NCI-H1694 (cell line): Measurements from ENCODE around the gene GRK1.

Experiments used
- DNase-seq: peaks from one replicate; lab custom pipeline; 2025; lab: John Stamatoyannopoulos, UW

Gene GRK1

DNA sequence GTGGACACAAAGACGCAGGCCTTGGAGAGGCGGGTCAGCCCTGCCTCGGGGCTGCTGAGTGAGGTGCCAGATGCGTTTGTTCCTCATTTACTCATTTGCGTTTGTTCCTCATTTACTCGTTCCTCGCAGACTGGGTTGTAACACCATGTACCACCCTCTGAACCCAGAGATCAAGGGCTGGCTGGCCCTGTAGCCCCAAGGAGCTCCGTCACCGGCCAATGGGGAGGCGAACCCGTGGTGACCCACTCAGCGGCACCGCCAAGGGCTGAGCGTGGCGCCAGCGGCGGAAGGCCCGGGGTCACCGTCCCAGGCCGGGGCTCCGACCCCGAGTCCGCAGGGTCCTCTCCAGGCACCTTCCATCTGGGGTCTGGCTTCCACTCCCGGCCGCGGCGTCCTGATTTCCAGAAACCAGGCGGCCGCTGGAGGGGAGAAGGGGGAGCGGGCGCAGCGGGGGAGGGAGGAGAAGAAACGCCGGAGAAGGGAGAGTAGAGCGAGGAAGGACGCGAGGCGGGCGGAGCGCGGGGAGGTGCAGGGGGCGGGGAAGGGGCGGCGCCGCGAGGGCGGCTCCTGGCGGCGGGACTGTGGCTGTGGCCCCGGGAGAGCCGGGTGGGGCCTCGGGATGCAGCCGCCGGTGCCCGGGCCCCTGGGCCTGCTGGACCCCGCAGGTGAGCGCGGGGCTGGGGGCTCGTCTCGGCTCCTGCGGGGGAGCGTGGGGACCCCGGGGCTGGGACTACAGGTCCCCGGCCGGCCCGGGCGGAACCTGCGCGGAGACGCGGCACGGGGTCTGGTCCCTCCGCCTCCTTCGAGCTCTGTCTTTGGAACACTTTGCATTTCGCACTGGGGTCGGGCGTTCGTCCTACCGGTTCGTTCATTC lies 91.9 kb downstream of the GRK1 start, which contains the start of gene TMEM255B:
Gene TMEM255B (plus strand): TSS at position 576 of the 874 bp plus-strand sequence. CDS start 44 bp downstream, at position 620.
- peak; percentile 40 for DNase-seq

DNA sequence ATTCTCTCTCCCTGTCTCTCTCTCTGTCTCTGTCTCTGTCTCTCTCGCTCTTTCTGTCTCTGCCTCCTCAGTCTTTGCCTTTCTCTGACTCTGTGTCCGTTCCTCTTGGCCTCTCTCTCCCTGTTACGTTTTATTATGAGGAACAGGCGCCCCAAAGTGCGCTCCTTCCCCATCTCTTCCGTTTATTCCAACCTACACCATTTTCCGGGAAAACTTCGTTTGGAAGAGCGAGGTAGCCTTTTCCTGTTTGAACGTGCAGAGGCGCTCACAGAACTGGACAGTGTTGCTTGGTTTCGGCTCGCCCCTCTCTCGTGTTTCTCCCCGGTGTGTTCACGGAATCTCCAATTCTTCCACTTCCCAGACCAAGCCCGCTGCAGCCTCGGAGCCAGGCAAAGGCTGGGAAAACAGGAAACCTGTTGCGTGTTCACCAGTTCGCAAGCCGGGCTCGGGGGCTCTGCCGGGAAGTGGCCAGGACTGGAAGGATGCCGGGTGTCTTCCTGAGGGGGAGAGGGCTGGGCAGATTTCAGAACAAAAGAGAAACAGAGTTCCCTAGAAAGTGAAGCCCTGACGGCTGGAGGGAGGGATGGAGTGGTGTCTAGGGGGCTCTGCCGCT lies 92.6 kb downstream of the GRK1 start:
- DNase-seq = no peak

DNA sequence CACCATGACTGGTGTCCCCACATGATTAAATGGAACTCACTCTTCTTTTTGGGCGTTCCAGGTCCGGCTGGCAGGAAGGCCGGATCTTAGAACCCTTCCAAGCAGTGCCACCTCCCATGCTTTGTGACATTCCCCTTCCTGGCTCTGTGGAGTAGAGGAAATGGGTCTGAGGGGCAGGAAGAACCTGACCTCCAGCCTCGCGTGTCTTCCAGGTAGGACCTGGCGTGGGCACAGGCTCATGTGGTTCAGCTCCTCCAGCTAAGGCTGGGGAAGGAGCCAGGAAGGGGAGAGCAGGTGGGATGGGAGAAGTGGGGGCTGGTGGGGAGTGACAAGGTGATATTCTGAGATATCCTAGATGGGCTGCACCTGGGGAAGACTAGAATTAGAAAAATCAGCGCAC lies 94.1 kb downstream of the GRK1 start:
- DNase-seq = no peak

DNA sequence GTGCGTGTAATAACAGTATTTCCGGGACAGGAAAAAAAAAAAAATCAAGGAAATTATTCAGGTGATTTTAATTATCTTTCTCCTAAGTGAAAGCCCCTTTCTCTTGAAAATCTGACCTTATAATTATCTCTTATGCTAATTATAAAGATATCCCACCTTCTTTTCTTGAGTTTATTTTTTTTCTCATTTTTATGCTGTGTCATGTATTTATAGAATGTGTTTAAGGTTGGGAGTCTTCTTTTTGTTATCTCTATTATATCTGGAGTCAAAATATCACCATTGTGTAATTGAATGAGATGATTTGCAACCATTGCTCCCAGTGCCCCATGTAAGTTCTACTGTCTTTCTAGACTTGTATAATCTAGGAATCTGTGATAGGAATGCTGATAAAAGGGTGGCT lies 95.1 kb downstream of the GRK1 start:
- no peak for DNase-seq

DNA sequence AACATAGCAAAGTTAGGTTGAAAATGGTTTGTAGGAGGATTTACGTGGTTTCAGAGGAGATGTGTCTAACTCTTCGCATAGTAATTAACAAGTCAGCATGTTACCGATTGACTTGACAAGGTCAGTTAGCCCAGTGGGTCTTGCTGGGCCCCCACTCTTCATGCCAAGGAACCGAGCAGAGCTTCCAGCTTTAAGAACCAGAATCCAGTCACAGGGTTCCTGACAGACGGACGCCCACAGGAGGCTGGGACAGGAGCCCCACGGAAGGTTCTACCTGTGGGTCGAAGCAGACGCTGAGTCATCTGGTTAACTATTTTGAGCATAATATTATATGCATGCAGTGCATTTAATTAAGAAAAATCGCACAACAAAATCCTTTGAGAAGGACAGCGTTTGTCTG lies 95.5 kb downstream of the GRK1 start:
- DNase-seq = no peak

DNA sequence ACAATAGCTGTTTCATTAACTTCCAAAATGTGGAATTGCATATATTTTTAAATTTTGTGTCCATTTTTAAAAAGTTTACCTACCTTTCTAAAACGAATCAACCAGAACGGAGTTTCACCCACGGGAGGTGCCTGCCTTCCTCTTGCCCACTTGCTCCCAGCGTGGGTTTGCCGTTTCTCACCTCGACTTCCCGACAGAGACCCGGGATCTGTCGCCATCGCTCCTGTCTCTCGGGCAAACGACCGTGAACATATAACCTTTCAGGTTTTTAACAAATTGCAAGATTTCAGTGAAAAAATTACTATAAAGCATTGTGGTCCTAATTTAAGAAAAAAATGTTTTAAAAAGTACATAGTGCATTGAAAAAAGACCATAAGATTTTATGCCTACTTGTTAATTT lies 96.2 kb downstream of the GRK1 start:
- no peak for DNase-seq

DNA sequence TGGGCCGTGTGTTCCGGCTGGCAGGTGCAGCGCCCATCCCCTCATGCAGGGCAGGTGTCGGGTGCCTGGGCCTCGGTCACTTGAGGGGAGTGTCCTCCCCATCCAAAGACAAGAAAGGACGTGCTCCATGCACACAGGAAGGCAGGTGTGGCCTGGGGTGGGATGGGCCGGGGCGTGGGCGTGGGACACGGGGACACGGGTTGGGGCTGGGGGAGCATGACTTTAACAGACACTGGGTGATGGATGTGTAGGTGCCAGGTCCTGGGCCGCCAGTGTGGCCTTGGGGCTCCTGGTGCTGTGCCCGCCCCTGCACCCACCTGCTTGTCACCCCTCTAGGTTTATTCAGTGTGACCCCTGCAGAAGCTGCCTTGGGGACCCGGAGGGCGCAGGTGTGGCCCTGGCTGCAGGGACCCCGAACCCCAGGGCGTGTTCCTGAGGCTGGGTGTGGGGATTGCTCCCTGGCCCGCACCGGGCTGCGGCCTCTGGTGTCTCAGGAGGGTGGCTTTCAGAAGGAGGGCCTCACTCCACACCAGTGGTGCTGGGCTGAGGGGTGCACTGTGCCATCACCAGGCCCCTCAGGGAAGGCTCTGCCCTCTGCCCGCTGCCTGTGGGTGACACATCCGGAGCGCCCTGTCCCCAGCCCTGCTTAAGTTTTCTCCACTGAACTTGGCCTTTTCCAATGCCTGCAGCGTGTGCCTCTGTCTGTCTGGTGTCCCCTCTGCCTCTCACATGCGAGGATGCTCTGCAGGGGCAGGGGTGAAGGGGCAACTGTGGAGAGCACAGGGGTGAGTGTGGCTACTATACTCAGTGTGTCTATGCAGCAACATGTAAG lies 97.2 kb downstream of the GRK1 start:
- DNase-seq = no peak

DNA sequence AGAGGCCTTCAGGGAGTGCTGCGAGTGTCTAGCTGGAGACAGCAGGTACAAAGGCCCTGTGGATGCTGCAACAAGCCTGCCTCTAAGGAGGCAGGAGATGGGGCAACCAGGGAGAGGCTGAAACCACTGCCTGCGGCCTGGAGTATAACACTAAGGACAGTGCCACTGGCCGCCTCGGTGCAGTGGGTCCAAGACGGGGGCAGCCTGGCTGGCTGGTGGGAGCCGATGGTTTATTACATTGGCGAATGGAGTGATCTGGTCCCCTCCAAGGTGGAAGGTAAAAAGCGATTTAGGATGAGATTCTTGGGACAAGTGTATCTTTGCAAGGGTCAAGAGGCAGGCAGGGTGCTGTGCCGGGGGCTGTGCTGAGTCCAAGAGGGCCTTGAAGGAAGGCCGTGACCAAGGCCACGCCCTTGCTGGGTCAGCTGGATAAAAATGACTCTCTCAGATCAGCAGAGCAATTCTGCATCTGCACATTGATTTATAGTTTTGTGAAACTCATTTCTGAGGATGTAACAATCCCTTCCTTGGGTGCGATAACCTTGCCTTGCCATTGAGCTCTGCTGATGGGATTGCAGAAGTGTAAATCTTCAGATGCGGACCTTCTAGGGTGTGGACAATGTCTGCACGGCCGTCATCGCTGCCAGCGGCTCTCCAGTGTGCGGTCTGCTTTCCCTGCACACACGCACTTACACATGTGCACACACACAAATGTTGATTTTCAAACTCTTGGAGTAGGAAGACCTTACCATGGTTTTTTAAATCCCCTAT lies 98.0 kb downstream of the GRK1 start:
- DNase-seq = no peak

DNA sequence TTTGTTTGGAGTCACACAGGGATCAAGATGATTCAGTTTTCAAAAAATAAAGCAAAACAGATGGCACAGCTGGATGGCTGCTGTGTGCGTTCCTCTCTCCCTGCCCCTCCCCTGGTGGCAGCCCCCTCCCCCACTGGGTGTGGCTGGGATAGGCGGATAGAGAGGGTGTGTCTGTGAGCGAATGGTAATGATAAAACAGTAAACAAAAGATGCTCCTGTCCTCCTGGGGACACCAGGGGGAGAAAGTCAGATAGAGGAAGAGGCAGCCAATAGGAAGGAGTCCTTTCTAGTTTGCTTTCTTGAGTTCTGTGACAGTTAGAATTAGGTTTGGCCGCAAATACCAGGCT lies 98.5 kb downstream of the GRK1 start:
- DNase-seq = no peak

DNA sequence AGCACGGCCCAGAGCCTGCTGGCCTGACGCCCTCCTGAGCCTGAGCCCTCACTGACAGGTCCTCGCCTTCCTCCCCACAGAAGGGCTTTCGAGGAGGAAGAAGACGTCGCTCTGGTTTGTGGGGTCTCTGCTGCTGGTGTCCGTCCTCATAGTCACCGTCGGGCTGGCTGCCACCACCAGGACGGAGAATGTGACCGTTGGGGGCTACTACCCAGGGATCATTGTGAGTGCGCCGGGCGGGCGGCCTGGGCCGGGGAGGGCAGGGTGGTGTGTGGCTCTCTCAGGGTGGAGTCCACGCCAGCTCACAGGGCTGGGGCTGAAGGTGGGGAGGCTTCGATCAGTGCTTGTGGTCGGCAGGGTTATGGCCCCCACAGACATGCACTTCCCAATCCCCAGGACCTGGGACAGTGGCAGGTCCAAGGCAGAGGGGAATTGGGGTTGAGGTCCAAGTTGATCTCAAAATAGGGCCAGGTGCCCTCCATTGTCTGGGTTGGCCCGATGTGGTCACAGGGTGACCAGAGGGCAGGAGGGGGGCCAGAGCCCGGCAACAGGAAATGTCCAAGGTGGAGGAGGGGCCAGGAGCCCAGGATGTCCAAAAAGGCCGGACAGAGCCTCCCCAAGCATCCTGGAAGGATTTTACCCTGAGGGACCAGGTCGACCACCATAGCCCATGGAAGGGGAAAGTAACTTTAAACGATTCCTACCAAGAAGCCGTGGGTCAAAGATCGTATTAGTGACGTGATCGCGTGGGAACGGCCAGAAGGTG lies 99.2 kb downstream of the GRK1 start:
- DNase-seq = no peak

DNA sequence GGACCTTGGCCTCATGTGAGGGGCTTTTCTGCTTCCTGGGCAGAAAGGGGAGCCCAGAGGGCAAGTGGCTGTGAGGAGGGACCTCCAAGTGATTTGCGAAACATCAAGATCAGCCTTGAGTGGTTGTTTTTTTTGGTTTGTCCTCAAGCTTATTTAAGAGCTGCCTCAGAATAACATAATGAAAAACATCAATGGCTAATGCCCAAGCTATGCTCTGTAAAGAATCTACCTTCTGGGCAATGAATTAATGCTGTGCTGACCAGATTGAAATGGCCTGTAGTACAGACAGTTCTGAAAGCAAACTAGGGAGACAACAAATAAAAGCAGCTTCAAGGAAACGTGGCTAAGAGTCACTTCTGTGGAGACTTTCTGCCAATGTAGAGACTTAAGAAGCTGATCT lies 100.3 kb downstream of the GRK1 start:
- no peak for DNase-seq

DNA sequence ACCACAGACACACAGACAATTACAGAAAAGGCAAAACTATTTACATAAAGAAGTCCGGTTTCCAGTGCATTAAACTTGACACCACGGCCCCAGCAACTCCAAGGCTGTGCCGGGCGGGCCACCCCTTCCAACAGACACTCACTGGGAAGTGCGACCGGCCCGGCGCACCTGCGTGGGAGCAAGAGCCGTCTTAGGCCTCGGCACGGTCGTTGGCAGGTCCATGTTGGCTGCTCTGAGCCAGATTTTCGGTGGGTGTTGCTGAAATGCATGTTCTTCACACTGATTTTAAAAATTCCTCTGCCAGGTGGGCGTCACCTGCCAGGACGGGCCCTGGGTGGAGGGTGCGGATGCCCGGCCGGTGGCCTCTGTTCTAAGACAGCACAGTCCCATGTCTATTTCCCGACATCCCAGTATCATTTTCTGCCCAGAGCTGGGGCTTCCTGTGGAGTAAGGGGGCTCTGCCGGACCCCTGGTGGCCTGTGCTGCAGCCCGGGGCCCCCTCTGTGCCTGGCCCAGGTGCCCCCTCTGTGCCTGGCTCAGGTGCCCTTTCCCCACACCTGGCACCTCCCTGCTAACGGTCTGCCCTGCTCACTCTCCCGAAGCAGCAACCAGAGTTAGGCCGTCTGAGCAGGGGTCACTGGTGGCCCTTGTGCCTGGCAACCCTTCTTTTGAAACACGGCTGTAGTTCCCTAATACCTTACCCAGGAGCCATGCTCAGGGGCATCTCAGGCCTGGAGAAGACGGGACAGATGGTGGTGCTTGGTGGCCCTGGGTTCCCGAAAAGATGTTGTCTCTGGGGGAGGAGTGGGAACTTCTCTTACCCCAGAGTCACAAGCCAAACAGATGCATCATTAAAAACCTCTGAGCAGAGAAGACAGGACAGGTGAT lies 101.2 kb downstream of the GRK1 start:
- no peak for DNase-seq

DNA sequence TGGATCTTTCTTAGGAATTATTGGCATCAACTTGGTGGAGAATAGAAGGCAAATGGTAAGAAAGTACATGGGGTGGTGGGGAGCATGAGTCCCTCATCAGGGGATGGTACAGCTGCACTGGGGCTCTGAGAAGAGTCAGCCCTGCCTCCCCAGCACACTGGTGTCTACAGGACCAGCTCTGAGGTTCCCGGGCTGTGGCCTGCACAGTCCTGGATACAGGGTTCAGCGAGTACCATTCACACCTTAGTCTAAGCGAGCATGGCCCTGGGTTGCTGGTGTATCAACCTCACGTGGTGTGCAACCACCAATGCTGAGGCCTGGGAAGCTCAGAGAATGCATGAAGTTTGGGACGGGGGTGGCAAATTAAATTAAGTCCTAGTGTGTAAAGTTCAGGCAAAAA lies 102.1 kb downstream of the GRK1 start:
- no peak for DNase-seq

DNA sequence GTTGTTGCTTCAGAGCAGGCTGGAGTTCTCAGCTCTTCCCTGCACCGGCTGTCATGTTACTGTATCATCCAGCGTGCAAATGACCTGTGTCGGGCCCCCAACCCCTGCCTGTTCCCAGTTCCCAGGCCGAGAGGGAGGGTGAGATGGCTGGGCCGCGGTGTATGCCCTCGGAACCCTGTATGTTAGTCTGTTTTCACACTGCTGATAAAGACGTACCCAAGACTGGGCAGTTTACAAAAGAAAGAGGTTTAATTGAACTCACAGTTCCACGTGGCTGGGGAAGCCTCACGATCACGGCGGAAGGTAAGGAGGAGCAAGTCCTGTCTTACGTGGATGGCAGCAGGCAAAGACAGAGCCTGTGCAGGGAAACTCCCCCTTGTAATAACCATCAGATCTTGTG lies 102.9 kb downstream of the GRK1 start:
- no peak for DNase-seq

DNA sequence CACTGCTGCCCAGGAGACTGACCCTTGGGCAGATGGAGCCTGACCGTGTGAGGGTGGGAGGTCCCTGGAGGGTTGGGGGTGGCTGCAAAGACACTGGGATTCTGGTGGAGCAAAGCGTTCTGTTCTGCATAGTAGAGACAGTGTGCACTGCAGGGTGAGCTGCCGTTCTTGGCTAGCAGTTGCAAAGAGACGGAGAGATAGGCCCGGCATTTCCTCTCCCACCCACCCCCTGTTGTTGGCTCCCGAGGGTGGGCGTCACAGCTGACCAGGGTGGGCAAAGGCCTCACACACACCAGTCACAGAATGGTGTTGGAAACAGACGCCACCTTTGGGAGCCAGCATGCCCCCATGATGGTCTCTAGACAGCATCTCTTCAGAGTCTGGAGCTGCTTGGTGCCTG lies 103.4 kb downstream of the GRK1 start:
- no peak for DNase-seq

DNA sequence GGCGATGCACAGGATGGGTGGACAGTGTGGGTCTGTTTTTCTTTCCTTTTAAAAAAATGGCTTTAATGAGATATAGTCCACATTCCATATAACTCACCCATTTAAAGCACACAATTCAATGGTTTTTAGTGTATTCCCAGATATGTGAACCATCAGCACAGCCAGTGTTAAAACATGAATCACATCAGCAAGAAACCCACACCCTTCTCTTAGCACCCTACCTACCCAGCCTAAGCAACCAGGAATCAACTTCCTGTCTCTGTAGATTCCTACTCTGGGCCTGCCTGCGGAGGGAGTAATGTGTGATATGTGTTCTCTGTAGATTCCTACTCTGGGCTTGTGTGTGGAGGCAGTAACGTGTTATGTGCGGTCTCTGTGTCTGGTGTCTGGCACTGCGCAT lies 103.9 kb downstream of the GRK1 start:
- DNase-seq = no peak

DNA sequence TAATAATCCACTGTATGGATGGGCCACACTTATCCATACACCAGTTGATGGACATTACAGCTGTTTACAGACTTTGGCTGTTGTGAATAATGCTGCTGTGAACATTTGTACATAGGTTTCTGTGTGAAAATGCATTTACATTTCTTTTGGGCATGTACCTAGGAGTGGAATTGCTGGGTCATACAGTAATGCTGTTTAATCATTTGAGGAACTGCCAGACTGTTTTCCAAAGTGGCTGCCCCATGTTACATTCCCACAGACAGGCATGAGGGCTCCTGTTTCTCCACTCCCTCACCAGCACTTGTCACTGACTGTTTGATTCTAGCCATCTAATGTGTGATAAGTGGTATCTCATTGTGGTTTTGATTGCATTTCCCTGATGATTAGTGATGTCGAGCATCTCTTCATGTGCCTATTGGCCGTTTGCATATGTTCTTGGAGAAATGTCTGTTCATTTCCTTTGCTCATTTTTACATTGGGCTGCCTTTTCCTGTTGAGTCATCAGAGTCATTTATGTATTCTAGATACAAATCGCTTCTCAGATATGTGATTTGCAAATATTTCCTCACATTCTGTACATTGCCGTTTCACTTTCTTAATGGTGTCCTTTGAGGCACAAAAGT lies 104.8 kb downstream of the GRK1 start:
- no peak for DNase-seq

DNA sequence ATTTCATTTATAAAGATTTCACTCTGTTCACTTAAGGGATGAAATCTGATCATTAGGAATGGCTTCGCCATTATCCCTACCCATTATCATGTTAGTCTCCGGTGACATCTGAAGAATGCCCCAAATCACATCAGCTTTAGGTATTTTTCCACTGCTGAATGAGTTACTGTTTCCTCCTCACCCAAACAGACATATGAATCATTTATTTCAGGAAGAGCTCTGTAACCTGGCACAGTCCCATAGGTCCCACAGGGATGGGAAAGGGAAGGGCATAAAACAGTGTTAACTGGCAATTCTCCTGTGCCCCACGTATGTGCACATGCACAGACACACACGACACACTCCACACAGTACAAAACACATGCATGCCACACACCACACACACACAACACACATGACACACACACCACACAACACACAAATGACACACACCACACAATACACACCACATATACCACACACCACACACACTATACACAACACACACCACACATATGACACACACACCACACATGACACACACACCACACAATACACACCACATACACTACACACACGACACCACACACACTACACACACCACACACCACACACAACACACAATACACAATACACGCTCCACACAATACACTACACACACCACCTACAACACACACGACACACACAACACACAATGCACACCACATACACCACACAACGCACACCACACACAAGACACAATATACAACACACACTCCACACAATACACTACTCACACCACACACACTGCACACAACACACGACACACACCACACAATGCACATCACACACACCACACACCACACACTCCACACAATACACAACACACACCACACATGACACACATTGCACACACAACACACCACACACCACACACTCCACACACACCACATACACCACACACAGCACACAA lies 107.4 kb downstream of the GRK1 start:
- DNase-seq = no peak
